ENCODE measurements around the gene ZMYND10.

- TF ChIP-seq, protein P1, sequence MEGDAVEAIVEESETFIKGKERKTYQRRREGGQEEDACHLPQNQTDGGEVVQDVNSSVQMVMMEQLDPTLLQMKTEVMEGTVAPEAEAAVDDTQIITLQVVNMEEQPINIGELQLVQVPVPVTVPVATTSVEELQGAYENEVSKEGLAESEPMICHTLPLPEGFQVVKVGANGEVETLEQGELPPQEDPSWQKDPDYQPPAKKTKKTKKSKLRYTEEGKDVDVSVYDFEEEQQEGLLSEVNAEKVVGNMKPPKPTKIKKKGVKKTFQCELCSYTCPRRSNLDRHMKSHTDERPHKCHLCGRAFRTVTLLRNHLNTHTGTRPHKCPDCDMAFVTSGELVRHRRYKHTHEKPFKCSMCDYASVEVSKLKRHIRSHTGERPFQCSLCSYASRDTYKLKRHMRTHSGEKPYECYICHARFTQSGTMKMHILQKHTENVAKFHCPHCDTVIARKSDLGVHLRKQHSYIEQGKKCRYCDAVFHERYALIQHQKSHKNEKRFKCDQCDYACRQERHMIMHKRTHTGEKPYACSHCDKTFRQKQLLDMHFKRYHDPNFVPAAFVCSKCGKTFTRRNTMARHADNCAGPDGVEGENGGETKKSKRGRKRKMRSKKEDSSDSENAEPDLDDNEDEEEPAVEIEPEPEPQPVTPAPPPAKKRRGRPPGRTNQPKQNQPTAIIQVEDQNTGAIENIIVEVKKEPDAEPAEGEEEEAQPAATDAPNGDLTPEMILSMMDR (conservative IDR thresholded peaks at IDR 0.05 in 1 of 2, IDR thresholded peaks at IDR 0.05 in 1 of 2; ENCODE audit: low read depth in 1 of 2, low read length in 2 of 2) = no peak
- TF ChIP-seq EZH2 (IDR thresholded peaks at IDR 0.05; ENCODE audit: low read length, missing control alignments) = no peak
Measured at GRCh38 chr3:50302095-50303012, 43.2 kb downstream of the ZMYND10 start.
